Measurements from ENCODE around the gene RASA3.

RASA3 gene

DNA sequence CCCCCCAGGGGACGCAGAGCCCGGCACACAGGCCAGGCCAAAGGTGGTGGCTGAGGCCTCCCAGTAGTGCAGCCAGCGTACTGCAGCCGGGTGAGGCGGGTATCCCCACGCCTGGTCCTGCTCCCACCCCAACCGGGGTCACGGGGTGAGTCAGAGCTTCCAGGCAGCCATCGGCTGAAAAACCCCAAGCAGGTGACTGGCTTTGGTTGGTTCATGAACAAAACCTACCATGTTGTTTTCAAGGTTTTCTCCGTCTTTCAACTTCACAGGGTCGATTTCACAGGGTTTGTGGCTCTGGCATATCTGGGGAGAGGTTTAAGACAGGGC, 116.5 kb downstream of the RASA3 start:
- no peak for TF ChIP-seq CTCF (IDR thresholded peaks at IDR 0.05; ENCODE audit: insufficient read depth, low read depth, low read length, missing control alignments)
- DNase-seq (ENCODE audit: low read depth): no peak
- H3K4me3 ChIP-seq (ENCODE audit: low read length): no peak overlapping the region

GRCh38 chr13:114015111-114015968, 117.1 kb downstream of the RASA3 start:
- DNase-seq (ENCODE audit: low read depth): peak; percentile 85
- no peak overlapping the region for H3K4me3 ChIP-seq (ENCODE audit: low read length)
- no peak for TF ChIP-seq CTCF (IDR thresholded peaks at IDR 0.05; ENCODE audit: insufficient read depth, low read depth, low read length, missing control alignments)

GRCh38 chr13:114013952-114014629, 118.3 kb downstream of the RASA3 start:
- H3K4me3 ChIP-seq (ENCODE audit: low read length): no peak overlapping the region
- DNase-seq (ENCODE audit: low read depth): no peak
- no peak for TF ChIP-seq CTCF (IDR thresholded peaks at IDR 0.05; ENCODE audit: insufficient read depth, low read depth, low read length, missing control alignments)

DNA sequence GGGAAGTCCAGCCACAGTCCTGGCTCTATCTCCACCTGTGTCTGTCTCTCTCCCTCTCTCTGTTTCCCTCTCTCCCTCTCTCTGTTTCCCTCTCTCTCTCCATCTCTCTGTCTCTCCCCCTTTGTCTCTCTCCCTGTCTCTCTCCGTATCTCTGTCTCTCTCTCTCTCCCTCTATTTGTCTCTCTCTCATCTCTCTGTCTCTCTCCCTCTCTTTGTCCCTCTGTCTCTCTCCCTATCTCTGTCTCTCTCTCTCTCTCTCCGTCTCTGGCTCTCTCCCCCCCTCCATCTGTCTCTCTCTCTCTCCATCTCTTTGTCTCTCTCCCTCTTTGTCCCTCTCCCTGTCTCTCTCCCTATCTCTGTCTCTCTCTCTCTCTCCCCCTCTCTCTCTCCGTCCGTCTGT, 119.1 kb downstream of the RASA3 start:
- no peak for DNase-seq (ENCODE audit: low read depth)
- H3K4me3 ChIP-seq (ENCODE audit: low read length): no peak overlapping the region
- no peak for TF ChIP-seq CTCF (IDR thresholded peaks at IDR 0.05; ENCODE audit: insufficient read depth, low read depth, low read length, missing control alignments)

GRCh38 chr13:114012921-114013320, 119.5 kb downstream of the RASA3 start:
- no peak overlapping the region for H3K4me3 ChIP-seq (ENCODE audit: low read length)
- TF ChIP-seq CTCF (IDR thresholded peaks at IDR 0.05; ENCODE audit: insufficient read depth, low read depth, low read length, missing control alignments): no peak
- DNase-seq (ENCODE audit: low read depth): no peak

DNA sequence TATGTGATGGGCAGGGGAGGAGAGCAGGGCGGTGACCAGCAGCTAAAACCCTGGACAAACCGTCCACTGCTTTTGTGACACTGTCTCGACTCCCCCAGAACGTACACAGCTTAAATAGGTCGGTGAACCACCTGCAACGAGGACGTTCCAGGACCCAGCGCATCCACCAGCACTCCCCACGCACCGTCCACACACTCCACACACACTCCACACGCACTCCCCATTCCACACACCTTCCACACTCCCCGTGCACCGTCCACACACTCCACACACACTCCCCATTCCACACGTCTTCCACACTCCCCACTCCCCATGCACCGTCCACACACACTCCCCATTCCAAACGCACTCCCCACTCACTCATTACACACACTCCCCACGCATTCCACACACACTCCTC, 120.3 kb downstream of the RASA3 start:
- no peak for DNase-seq (ENCODE audit: low read depth)
- no peak overlapping the region for H3K4me3 ChIP-seq (ENCODE audit: low read length)
- no peak for TF ChIP-seq CTCF (IDR thresholded peaks at IDR 0.05; ENCODE audit: insufficient read depth, low read depth, low read length, missing control alignments)

Measured in epithelial cell of esophagus (primary cell).